Activated T-cell treated with anti-CD3 and anti-CD28 coated beads, Interleukin-2, amount 50 U/mL, for 24 hours (primary cell): Measurements from ENCODE around the gene SPIB.

Experiments
- DNase-seq: peaks from one replicate; pipeline ENCODE4 v3.0.0-alpha.2; 2020
- H3K27ac Mint-ChIP-seq: 2 replicates; pipeline ENCODE4 v1.8.0; 2020; ENCODE audit warnings: mild to moderate bottlenecking, mixed read lengths
- H3K27me3 Mint-ChIP-seq: 2 replicates; pipeline ENCODE4 v1.8.0; 2020; ENCODE audit warnings: mixed read lengths
- H3K36me3 Mint-ChIP-seq: 2 replicates; pipeline ENCODE4 v1.8.0; 2020; ENCODE audit warnings: low read depth, mixed read lengths
- H3K4me1 Mint-ChIP-seq: 2 replicates; pipeline ENCODE4 v1.8.0; 2020; ENCODE audit warnings: low read depth, mixed read lengths
- H3K4me3 Mint-ChIP-seq: 2 replicates; pipeline ENCODE4 v1.8.0; 2020; ENCODE audit warnings: mild to moderate bottlenecking, moderate library complexity, mixed read lengths
- H3K9me3 Mint-ChIP-seq: 2 replicates; pipeline ENCODE4 v1.8.0; 2020; ENCODE audit warnings: mixed read lengths

Gene SPIB

GRCh38 chr19:50476224-50476906 is 57.6 kb downstream of the SPIB start, which contains the start of the genes EMC10 and GARIN5A:
Gene EMC10, plus strand, starts transcription at chr19:50476507. Its CDS starts 38 bp downstream, at chr19:50476545.
Gene GARIN5A, minus strand, starts transcription at chr19:50476848. Its CDS starts 460 bp downstream, at chr19:50476388.
- peaks cover 23% of the 10 kb centered on the region for H3K4me1 Mint-ChIP-seq
- no peaks in the 10 kb centered on the region for H3K9me3 Mint-ChIP-seq
- peak; percentile 96 for DNase-seq
- H3K27me3 Mint-ChIP-seq: no peaks in the 10 kb centered on the region
- H3K36me3 Mint-ChIP-seq: peaks cover 39% of the 10 kb centered on the region
- H3K4me3 Mint-ChIP-seq: peak within 1 kb of the TSS; percentile 98
- H3K27ac Mint-ChIP-seq: peak within 1 kb of the TSS; percentile 96

GRCh38 chr19:50476907-50477238 is 58.1 kb downstream of the SPIB start:
- peak overlapping the region; percentile 98 for H3K4me3 Mint-ChIP-seq
- no peaks in the 10 kb centered on the region for H3K27me3 Mint-ChIP-seq
- peak overlapping the region; percentile 96 for H3K27ac Mint-ChIP-seq
- no peaks in the 10 kb centered on the region for H3K9me3 Mint-ChIP-seq
- peaks cover 23% of the 10 kb centered on the region for H3K4me1 Mint-ChIP-seq
- H3K36me3 Mint-ChIP-seq: peaks cover 41% of the 10 kb centered on the region
- no peak for DNase-seq

GRCh38 chr19:50477751-50478515 is 59.2 kb downstream of the SPIB start:
- Mint-ChIP-seq H3K27me3 (no peaks in the 10 kb centered on the region), H3K36me3 (peaks cover 49% of the 10 kb centered on the region), H3K9me3 (no peaks in the 10 kb centered on the region), H3K4me1 (peaks cover 23% of the 10 kb centered on the region), H3K4me3 (peak overlapping the region; percentile 98), H3K27ac (peak overlapping the region; percentile 96)
- DNase-seq: no peak

- Mint-ChIP-seq H3K27ac (peak overlapping the region; percentile 61), H3K4me1 (peaks cover 23% of the 10 kb centered on the region), H3K36me3 (peaks cover 56% of the 10 kb centered on the region), H3K27me3 (no peaks in the 10 kb centered on the region), H3K4me3 (no peak overlapping the region), H3K9me3 (no peaks in the 10 kb centered on the region)
- DNase-seq: no peak
Measured at GRCh38 chr19:50478901-50479715, 60.4 kb downstream of the SPIB start.

GRCh38 chr19:50479761-50480251 is 61.1 kb downstream of the SPIB start:
- Mint-ChIP-seq H3K4me1 (peaks cover 23% of the 10 kb centered on the region), H3K27me3 (no peaks in the 10 kb centered on the region), H3K4me3 (no peak overlapping the region), H3K27ac (no peak overlapping the region), H3K9me3 (no peaks in the 10 kb centered on the region), H3K36me3 (peaks cover 62% of the 10 kb centered on the region)
- no peak for DNase-seq

GRCh38 chr19:50480281-50481111 is 61.8 kb downstream of the SPIB start:
- no peak for DNase-seq
- Mint-ChIP-seq H3K9me3 (no peaks in the 10 kb centered on the region), H3K27ac (peak overlapping the region; percentile 53), H3K36me3 (peaks cover 69% of the 10 kb centered on the region), H3K4me1 (peaks cover 23% of the 10 kb centered on the region), H3K4me3 (no peak overlapping the region), H3K27me3 (no peaks in the 10 kb centered on the region)
